ENCODE results near the gene STUB1.

Gene STUB1

DNA sequence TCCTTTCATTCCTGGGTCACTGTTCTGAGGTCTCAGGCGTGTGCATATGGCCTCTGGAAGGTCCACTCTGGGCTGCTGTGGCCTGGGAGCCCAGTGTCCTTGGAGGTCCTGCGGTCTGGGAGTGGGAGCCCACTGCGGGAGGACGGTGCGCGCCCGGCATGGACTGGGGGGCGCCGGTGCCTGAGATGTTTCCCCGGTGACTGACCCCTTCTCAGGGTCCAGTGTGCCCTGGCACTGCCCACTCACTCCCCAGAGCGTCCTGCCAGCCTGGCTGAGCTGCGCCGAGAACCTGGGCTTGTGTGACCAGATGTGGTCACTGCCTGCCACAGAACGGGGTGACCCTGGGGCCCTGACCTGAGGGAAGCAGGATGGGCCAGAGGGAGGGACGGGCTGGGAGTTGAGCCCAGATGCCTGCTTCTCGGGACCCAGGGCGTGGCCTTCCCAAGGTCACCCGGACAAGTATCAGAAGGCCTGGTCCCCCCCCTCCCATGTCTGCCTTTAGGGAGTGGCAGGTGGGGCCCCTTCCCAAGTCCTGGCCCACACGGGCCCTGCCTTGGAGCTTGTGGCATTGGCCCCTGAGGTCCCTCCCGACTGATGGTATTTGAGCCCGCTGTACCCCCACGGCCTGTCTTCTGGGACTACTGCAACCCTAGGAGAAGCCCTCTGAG lies 5.9 kb upstream of the STUB1 start:
- no peak overlapping the region for H3K4me2 ChIP-seq
- peaks cover under 1% of the 10 kb centered on the region for H3K4me1 ChIP-seq (ENCODE audit: low read depth, poor library complexity, severe bottlenecking)
- no peak overlapping the region for H2AFZ ChIP-seq (ENCODE audit: low read depth)
- no peak overlapping the region for H3K9ac ChIP-seq
- no peak for TF ChIP-seq CTCF (conservative IDR thresholded peaks at IDR 0.05; ENCODE audit: low read depth, low read length)
- no peaks in the 10 kb centered on the region for H3K27me3 ChIP-seq (ENCODE audit: insufficient read depth, low read depth)
- no peak overlapping the region for H3K27ac ChIP-seq
- H3K4me3 ChIP-seq (IDR thresholded peaks at IDR 0.05; ENCODE audit: insufficient read depth, low read depth, low read length), result no peak overlapping the region
- H3K36me3 ChIP-seq (ENCODE audit: insufficient read depth), result peaks cover 3% of the 10 kb centered on the region; the same call in 1 of the 2 replicates
- H3K79me2 ChIP-seq (ENCODE audit: insufficient read depth, low read depth), result peaks cover 5% of the 10 kb centered on the region; the same call in 1 of the 2 replicates
- no peaks in the 10 kb centered on the region for H4K20me1 ChIP-seq (ENCODE audit: insufficient read depth)

- peaks cover 3% of the 10 kb centered on the region; the same call in 1 of the 2 replicates for H3K36me3 ChIP-seq (ENCODE audit: insufficient read depth)
- no peak within 1 kb of the TSS for H3K9ac ChIP-seq
- no peak within 1 kb of the TSS for H3K4me2 ChIP-seq
- H4K20me1 ChIP-seq (ENCODE audit: insufficient read depth), result no peaks in the 10 kb centered on the region
- no peak for TF ChIP-seq CTCF (conservative IDR thresholded peaks at IDR 0.05; ENCODE audit: low read depth, low read length)
- no peaks in the 10 kb centered on the region for H3K27me3 ChIP-seq (ENCODE audit: insufficient read depth, low read depth)
- no peak within 1 kb of the TSS for H2AFZ ChIP-seq (ENCODE audit: low read depth)
- no peaks in the 10 kb centered on the region for H3K79me2 ChIP-seq (ENCODE audit: insufficient read depth, low read depth)
- H3K4me1 ChIP-seq (ENCODE audit: low read depth, poor library complexity, severe bottlenecking), result no peaks in the 10 kb centered on the region
- H3K4me3 ChIP-seq (IDR thresholded peaks at IDR 0.05; ENCODE audit: insufficient read depth, low read depth, low read length), result no peak within 1 kb of the TSS
- H3K27ac ChIP-seq, result no peak within 1 kb of the TSS
Measured at GRCh38 chr16:674968-675883, 5.0 kb upstream of the STUB1 start, which contains the start of gene RHBDL1. Gene RHBDL1, plus strand, starts transcription at chr16:675671. Its CDS starts 120 bp downstream, at chr16:675791.

- Histone ChIP-seq H3K4me3 (IDR thresholded peaks at IDR 0.05; ENCODE audit: insufficient read depth, low read depth, low read length) (no peak overlapping the region), H3K4me1 (ENCODE audit: low read depth, poor library complexity, severe bottlenecking) (no peaks in the 10 kb centered on the region), H2AFZ (ENCODE audit: low read depth) (no peak overlapping the region), H3K27ac (no peak overlapping the region), H4K20me1 (ENCODE audit: insufficient read depth) (no peaks in the 10 kb centered on the region), H3K9ac (no peak overlapping the region), H3K27me3 (ENCODE audit: insufficient read depth, low read depth) (no peaks in the 10 kb centered on the region), H3K4me2 (no peak overlapping the region), H3K36me3 (ENCODE audit: insufficient read depth) (peaks cover 3% of the 10 kb centered on the region; the same call in 1 of the 2 replicates), H3K79me2 (ENCODE audit: insufficient read depth, low read depth) (peaks cover 6% of the 10 kb centered on the region)
- no peak for TF ChIP-seq CTCF (conservative IDR thresholded peaks at IDR 0.05; ENCODE audit: low read depth, low read length)
Measured at GRCh38 chr16:675884-676564, 4.2 kb upstream of the STUB1 start.

- Histone ChIP-seq H3K79me2 (ENCODE audit: insufficient read depth, low read depth) (peaks cover 11% of the 10 kb centered on the region), H3K9ac (no peak overlapping the region), H3K27me3 (ENCODE audit: insufficient read depth, low read depth) (no peaks in the 10 kb centered on the region), H3K4me1 (ENCODE audit: low read depth, poor library complexity, severe bottlenecking) (no peaks in the 10 kb centered on the region), H3K36me3 (ENCODE audit: insufficient read depth) (peaks cover 3% of the 10 kb centered on the region; the same call in 1 of the 2 replicates), H3K4me3 (IDR thresholded peaks at IDR 0.05; ENCODE audit: insufficient read depth, low read depth, low read length) (no peak overlapping the region), H2AFZ (ENCODE audit: low read depth) (no peak overlapping the region), H3K4me2 (no peak overlapping the region), H4K20me1 (ENCODE audit: insufficient read depth) (no peaks in the 10 kb centered on the region), H3K27ac (no peak overlapping the region)
- no peak for TF ChIP-seq CTCF (conservative IDR thresholded peaks at IDR 0.05; ENCODE audit: low read depth, low read length)
Measured at GRCh38 chr16:676565-676902, 3.7 kb upstream of the STUB1 start.
